GM19193 (cell line): ENCODE measurements around the gene FAAP100.

Experiments used
- POLR2A ChIP-seq: IDR thresholded peaks from 4 replicates; pipeline ENCODE4 v1.6.1; 2011; ENCODE audit not compliant: insufficient read depth, insufficient read length; ENCODE audit errors: extremely low read depth

Gene FAAP100

GRCh38 chr17:81537856-81538555 lies 14.1 kb downstream of the FAAP100 start:
- no peak for TF ChIP-seq POLR2A

DNA sequence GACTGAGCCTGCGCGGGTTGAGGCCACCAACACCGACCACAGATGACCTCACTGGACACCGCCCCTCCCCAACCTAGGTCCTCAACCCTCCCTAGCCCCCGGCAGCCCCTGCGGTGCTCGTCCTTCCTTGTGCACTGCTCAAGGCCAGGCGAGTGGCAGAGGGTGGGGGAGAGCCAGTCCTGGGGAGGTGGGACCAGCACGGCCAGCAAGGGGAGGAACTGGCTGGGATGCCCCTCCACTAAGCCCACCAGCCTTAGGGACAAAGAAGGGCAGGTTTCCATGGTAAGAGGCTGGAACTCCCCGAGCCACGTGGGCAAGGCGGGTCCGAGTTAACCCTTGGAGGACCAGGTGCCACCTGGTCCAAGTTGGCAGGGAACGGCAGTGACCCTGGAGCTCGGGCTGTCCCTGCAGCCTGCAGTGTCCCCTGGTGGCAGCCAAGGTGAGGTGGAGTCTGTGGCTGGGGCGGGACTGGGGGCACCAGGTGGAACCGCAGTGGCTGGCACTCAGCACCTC lies 14.8 kb downstream of the FAAP100 start:
- no peak for TF ChIP-seq POLR2A

GRCh38 chr17:81536299-81537290 lies 15.6 kb downstream of the FAAP100 start:
- TF ChIP-seq POLR2A, result no peak

DNA sequence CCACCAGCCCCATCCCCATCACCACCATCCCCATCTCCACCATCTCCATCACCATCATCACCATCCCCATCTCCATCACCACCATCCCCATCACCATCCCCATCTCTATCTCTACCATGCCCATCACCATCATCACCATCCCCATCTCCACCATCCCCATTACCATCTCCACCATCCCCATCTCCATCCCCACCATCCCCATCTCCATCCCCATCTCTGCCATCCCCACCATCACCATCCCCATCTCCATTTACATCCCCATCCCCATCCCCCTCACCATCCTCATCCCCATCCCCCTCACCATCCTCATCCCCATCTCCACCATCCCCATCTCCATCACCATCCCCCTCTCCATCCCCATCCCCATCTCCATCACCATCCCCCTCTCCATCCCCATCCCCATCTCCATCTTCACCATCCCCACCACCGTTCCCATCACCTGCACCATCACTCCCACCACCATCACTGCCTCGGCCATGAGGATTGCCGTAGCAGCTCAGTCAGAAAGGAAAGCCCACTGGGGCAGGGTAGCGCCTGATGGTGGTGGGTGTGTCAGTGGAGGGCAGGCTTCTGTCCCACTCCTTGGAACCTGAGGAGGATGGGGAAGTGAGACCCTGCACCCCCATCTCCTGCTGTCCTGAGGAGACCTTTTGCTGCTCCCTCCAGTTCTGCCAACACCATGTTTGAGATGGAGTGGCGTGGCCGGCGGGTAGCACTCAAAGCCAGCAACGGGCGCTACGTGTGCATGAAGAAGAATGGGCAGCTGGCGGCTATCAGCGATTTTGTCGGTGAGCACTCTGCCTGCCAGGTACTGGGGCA lies 16.5 kb downstream of the FAAP100 start:
- TF ChIP-seq POLR2A, result no peak

GRCh38 chr17:81535007-81535328 lies 17.2 kb downstream of the FAAP100 start:
- TF ChIP-seq POLR2A, result no peak

GRCh38 chr17:81534157-81535006 lies 17.8 kb downstream of the FAAP100 start:
- no peak for TF ChIP-seq POLR2A

- no peak for TF ChIP-seq POLR2A
These were observed 18.6 kb downstream of the FAAP100 start for GRCh38 chr17:81533339-81534141.

DNA sequence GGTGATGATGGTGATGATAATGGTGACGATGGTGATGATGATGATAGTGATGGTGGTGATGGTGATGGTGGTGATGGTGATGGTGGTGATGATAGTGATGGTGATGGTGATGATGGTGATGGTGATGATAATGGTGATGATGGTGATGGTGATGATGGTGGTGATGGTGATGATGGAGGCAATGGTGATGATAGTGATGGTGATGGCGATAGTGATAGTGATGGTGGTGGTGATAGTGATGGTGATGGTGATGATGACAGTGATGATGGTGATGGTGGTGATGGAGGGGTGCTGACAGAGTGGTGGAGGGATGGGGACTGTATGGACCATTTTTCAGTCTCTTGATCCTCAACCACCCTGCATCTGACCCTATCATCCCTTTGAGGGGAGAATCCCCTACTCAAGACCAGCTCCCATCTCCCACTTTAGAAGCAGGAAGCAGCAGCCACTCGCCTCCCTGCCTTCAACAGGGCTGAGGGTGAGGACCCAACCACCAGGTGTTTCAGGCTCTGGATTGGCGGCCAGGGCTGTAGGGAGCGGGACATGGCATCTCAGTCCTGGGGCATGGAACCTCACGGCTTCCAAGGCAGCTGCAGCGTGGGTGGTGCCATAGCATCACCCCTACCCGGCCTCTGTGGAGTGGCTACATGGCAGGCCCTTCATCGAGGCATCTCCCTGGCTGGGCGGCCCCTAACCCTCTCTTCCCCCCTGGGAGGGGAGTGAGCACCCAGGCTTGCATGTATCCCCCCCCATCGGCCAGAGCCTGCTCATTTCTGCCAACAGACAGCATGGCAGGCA lies 19.5 kb downstream of the FAAP100 start:
- no peak for TF ChIP-seq POLR2A

DNA sequence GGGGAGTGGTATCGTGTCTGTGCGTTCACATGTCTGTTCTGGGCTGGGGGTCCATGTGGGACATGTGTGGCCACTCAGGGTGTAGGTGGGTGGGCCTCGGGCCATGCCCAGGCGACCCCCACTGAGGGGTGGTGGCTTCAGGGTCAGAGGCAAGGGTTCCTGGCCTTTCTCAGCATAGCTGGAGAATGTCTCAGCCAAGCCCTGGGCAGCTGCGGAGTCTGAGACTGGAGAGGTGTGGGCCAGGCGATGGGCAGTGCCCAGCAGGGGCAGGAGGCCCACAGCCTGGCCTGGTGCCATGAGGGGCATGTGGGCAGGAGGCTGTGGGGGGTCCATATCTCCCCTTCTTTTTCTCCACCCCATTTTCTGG lies 22.7 kb downstream of the FAAP100 start:
- no peak for TF ChIP-seq POLR2A

DNA sequence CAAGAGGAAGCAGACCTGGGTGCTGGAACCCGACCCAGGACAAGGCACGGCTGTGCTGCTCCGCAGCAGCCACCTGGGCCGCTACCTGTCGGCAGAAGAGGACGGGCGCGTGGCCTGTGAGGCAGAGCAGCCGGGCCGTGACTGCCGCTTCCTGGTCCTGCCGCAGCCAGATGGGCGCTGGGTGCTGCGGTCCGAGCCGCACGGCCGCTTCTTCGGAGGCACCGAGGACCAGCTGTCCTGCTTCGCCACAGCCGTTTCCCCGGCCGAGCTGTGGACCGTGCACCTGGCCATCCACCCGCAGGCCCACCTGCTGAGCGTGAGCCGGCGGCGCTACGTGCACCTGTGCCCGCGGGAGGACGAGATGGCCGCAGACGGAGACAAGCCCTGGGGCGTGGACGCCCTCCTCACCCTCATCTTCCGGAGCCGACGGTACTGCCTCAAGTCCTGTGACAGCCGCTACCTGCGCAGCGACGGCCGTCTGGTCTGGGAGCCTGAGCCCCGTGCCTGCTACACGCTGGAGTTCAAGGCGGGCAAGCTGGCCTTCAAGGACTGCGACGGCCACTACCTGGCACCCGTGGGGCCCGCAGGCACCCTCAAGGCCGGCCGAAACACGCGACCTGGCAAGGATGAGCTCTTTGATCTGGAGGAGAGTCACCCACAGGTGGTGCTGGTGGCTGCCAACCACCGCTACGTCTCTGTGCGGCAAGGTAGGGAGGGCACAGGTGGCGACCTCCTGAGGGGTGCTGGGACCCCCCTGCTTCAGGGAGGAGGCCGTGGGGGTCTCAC lies 23.3 kb downstream of the FAAP100 start:
- no peak for TF ChIP-seq POLR2A

- no peak for TF ChIP-seq POLR2A
These were observed 23.8 kb downstream of the FAAP100 start for GRCh38 chr17:81528384-81528650.
